K562 (cell line): ENCODE results near the gene RBP7. TPM values are rescaled to one million over a fixed set of nuclear protein-coding genes. Genes with fewer than 3 reads are reported as not detected.

Source experiments
- BDP1 ChIP-seq: IDR thresholded peaks from 3 replicates; pipeline ENCODE4 v1.6.1; 2011; ENCODE audit not compliant: insufficient read length, insufficient read depth
- CHCHD3 ChIP-seq: fragments of 250-450 bp; sonication (Bioruptor Pico); IDR thresholded peaks from 2 replicates; pipeline ENCODE4 v2.1.2; 2022; ENCODE audit warnings: mild to moderate bottlenecking
- IRF1 ChIP-seq: sonication (generic); formaldehyde crosslinking; IDR thresholded peaks from 2 replicates; pipeline ENCODE4 v1.8.0; 2022; ENCODE audit warnings: missing genetic modification reagents, mild to moderate bottlenecking, borderline replicate concordance
- NFE2L1 ChIP-seq: fragments of 450-650 bp; IDR thresholded peaks from 2 replicates; pipeline ENCODE4 v1.6.1; 2016; ENCODE audit warnings: missing genetic modification characterization, low read depth, mild to moderate bottlenecking, missing compliant biosample characterization, moderate library complexity, borderline replicate concordance
- RAD21 ChIP-seq, 2 experiments: fragments of 250-450 bp in 1 of 2; fragments of 450-650 bp in 1 of 2; sonication (Bioruptor Pico) in 1 of 2; formaldehyde crosslinking in 1 of 2; IDR thresholded peaks in 1 of 2; conservative IDR thresholded peaks in 1 of 2; 2 replicates each; pipeline versions ENCODE4 v1.4.0 to v1.8.0; 2020 to 2022; ENCODE audit warnings: mild to moderate bottlenecking in 2 of 2, moderate library complexity in 1 of 2
- YY1 ChIP-seq, 3 experiments: IDR thresholded peaks; 2 replicates each; pipeline ENCODE4 v1.6.1; 2011; ENCODE audit warnings: low read length in 2 of 3, mild to moderate bottlenecking in 2 of 3, moderate library complexity in 2 of 3, borderline replicate concordance in 1 of 3, control low read depth in 1 of 3, low read depth in 1 of 3; ENCODE audit not compliant: insufficient read depth in 3 of 3, insufficient replicate concordance in 2 of 3, control insufficient read depth in 1 of 3, insufficient read length in 1 of 3; ENCODE audit errors: extremely low read depth in 1 of 3
- ZNF354B ChIP-seq: fragments of 250-450 bp; sonication (Bioruptor Pico); IDR thresholded peaks from 2 replicates; pipeline ENCODE4 v1.4.0; 2020
- ZNF655 ChIP-seq: fragments of 250-450 bp; sonication (Bioruptor Pico); IDR thresholded peaks from 2 replicates; pipeline ENCODE4 v1.5.0; 2021
- ZNF707 ChIP-seq: fragments of 250-450 bp; sonication (Bioruptor Pico); conservative IDR thresholded peaks from 2 replicates; pipeline ENCODE4 v1.8.0; 2022; ENCODE audit warnings: inconsistent platforms, mild to moderate bottlenecking, moderate library complexity
- polyA plus RNA-seq, 8 experiments: library from polyadenylated mRNA; depleted of rRNA in 4 of 8; stranded (reverse) in 5 of 8; unstranded in 3 of 8; fragments of >200 nt; fragmentation: Nextera tagmentation in 2 of 8; fragmentation: Illumina TruSeq in 1 of 8; extraction: Ambion mirVana in 2 of 8; extraction: Trizol in 1 of 8; gene quantifications; 2 replicates each; pipeline versions ENCODE4 v1.2.1 to v1.2.3, GENCODE V29; 2011 to 2014; ENCODE audit warnings: inconsistent platforms in 1 of 8, missing spikeins in 1 of 8
- total RNA-seq, 7 experiments: library from RNA; depleted of rRNA in 6 of 7; stranded (reverse); fragments of >200 nt in 6 of 7; fragmentation: Illumina TruSeq in 2 of 7; extraction: Trizol in 2 of 7; gene quantifications; 2 replicates each; pipeline versions ENCODE4 v1.2.1 to v1.2.3, GENCODE V29; 2011 to 2021; ENCODE audit warnings: low replicate concordance in 1 of 7
- TF ChIP-seq, protein P1 (sequence below): fragments of 450-650 bp; IDR thresholded peaks from 2 replicates; pipeline ENCODE4 v1.6.1; 2016
- TF ChIP-seq, protein P2 (sequence below): fragments of 450-650 bp; IDR thresholded peaks from 2 replicates; pipeline ENCODE4 v1.7.0; 2016; ENCODE audit warnings: borderline replicate concordance
- TF ChIP-seq, protein P3 (sequence below), 2 experiments: fragments of 450-650 bp; IDR thresholded peaks; 2 replicates each; pipeline ENCODE4 v1.6.1; 2018; ENCODE audit warnings: mild to moderate bottlenecking in 2 of 2, low read depth in 1 of 2; ENCODE audit not compliant: partially characterized antibody in 2 of 2
- TF ChIP-seq, protein P4 (sequence below): IDR thresholded peaks from 2 replicates; pipeline ENCODE4 v1.6.1; 2012; ENCODE audit warnings: low read depth, low read length, improper control_type of control experiment, borderline replicate concordance

Gene RBP7
- total and polyA plus RNA-seq, 9 of the 15 experiments (the other 6 are each of a cell fraction or from before 2014, with no cell fraction given) = not detected

DNA sequence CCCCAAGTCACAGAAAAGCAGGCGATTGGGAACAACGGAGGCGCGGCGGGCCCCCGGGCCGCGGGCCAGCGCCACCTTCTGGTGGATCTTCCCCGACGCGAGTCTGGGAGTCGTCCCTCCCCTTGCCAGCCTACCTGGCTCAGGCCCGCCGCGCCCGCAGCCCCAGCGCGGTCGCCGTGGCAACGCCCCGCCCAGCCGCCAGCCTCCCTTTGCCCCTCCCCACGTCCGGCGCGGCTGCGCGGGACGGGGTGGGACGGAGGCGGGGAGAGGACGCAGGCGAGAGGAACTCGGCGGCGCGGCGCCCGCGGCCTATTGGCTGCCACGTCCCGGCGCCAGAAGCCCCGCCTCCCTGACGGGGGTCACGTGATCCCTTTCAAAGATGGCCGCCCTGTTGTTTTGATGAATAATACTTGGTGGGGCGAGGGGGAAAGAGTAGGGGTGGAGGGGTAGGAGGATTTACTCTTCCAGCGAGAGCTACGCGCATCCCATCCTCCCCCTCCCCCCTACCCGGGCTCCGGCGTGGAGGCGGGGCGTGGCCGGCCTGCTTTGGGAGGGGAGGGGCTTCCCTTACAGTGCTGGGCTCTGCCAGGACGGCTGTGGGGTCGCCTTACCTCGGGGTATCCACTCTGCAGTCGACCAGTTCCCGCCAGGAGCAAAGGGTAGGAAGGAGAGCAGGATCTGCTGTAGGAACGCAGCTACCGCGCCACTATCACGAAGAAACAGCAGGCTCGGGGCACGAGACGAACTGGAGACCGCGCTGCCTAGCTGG is 35.7 kb downstream of the RBP7 start, which contains the start of gene UBE4B (continued):
- TF ChIP-seq ZNF655 (CRISPR knock-in tag) (no peak), ZNF354B (CRISPR knock-in tag) (no peak), YY1 (IDR thresholded peaks at IDR 0.05; ENCODE audit: borderline replicate concordance in 1 of 3, control insufficient read depth in 1 of 3, extremely low read depth in 1 of 3, insufficient read depth in 3 of 3, insufficient read length in 1 of 3, insufficient replicate concordance in 2 of 3, low read depth in 1 of 3, low read length in 2 of 3) (peak; percentile 81 to 96 (median 94)), BDP1 (no peak), ZNF707 (CRISPR knock-in tag) (no peak), NFE2L1 (tag) (no peak), CHCHD3 (CRISPR knock-in tag) (no peak), IRF1 (CRISPR knock-in tag) (no peak), RAD21 (CRISPR knock-in tag; conservative IDR thresholded peaks at IDR 0.05 in 1 of 2, IDR thresholded peaks at IDR 0.05 in 1 of 2) (peak; percentile 81 to 84)
- TF ChIP-seq, protein P1, sequence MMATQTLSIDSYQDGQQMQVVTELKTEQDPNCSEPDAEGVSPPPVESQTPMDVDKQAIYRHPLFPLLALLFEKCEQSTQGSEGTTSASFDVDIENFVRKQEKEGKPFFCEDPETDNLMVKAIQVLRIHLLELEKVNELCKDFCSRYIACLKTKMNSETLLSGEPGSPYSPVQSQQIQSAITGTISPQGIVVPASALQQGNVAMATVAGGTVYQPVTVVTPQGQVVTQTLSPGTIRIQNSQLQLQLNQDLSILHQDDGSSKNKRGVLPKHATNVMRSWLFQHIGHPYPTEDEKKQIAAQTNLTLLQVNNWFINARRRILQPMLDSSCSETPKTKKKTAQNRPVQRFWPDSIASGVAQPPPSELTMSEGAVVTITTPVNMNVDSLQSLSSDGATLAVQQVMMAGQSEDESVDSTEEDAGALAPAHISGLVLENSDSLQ = peak; percentile 42; the same call in 1 of the 2 replicates
- TF ChIP-seq, protein P2, sequence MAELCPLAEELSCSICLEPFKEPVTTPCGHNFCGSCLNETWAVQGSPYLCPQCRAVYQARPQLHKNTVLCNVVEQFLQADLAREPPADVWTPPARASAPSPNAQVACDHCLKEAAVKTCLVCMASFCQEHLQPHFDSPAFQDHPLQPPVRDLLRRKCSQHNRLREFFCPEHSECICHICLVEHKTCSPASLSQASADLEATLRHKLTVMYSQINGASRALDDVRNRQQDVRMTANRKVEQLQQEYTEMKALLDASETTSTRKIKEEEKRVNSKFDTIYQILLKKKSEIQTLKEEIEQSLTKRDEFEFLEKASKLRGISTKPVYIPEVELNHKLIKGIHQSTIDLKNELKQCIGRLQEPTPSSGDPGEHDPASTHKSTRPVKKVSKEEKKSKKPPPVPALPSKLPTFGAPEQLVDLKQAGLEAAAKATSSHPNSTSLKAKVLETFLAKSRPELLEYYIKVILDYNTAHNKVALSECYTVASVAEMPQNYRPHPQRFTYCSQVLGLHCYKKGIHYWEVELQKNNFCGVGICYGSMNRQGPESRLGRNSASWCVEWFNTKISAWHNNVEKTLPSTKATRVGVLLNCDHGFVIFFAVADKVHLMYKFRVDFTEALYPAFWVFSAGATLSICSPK = no peak
- TF ChIP-seq, protein P3, sequence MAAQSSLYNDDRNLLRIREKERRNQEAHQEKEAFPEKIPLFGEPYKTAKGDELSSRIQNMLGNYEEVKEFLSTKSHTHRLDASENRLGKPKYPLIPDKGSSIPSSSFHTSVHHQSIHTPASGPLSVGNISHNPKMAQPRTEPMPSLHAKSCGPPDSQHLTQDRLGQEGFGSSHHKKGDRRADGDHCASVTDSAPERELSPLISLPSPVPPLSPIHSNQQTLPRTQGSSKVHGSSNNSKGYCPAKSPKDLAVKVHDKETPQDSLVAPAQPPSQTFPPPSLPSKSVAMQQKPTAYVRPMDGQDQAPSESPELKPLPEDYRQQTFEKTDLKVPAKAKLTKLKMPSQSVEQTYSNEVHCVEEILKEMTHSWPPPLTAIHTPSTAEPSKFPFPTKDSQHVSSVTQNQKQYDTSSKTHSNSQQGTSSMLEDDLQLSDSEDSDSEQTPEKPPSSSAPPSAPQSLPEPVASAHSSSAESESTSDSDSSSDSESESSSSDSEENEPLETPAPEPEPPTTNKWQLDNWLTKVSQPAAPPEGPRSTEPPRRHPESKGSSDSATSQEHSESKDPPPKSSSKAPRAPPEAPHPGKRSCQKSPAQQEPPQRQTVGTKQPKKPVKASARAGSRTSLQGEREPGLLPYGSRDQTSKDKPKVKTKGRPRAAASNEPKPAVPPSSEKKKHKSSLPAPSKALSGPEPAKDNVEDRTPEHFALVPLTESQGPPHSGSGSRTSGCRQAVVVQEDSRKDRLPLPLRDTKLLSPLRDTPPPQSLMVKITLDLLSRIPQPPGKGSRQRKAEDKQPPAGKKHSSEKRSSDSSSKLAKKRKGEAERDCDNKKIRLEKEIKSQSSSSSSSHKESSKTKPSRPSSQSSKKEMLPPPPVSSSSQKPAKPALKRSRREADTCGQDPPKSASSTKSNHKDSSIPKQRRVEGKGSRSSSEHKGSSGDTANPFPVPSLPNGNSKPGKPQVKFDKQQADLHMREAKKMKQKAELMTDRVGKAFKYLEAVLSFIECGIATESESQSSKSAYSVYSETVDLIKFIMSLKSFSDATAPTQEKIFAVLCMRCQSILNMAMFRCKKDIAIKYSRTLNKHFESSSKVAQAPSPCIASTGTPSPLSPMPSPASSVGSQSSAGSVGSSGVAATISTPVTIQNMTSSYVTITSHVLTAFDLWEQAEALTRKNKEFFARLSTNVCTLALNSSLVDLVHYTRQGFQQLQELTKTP (IDR thresholded peaks at IDR 0.05; ENCODE audit: low read depth in 1 of 2, partially characterized antibody in 2 of 2) = peak; percentile 64 to 87
- TF ChIP-seq, protein P4, sequence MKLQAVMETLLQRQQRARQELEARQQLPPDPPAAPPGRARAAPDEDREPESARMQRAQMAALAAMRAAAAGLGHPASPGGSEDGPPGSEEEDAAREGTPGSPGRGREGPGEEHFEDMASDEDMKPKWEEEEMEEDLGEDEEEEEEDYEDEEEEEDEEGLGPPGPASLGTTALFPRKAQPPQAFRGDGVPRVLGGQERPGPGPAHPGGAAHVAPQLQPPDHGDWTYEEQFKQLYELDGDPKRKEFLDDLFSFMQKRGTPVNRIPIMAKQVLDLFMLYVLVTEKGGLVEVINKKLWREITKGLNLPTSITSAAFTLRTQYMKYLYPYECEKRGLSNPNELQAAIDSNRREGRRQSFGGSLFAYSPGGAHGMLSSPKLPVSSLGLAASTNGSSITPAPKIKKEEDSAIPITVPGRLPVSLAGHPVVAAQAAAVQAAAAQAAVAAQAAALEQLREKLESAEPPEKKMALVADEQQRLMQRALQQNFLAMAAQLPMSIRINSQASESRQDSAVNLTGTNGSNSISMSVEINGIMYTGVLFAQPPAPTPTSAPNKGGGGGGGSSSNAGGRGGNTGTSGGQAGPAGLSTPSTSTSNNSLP = no peak
